CD14-positive monocyte (primary cell): Measurements from ENCODE around the gene TBL1XR1. TPM values are rescaled to one million over a fixed set of nuclear protein-coding genes. Genes with fewer than 3 reads are reported as not detected.

ENCODE experiments used
- DNase-seq, 3 donors: peaks; one replicate each; pipeline ENCODE4 v3.0.0-alpha.2; 2011 to 2022
- H2AFZ ChIP-seq: 2 replicates; pipeline ENCODE4 v1.6.0; 2012; ENCODE audit warnings: mild to moderate bottlenecking, low read depth, low read length, inconsistent platforms; ENCODE audit not compliant: insufficient read depth, poor library complexity, severe bottlenecking
- H3K27ac ChIP-seq, 2 donors: 1 replicate in 1 of 2; 2 replicates in 1 of 2; pipeline ENCODE4 v1.5.1; 2012 to 2013; ENCODE audit warnings: low read length in 2 of 2, control low read depth in 1 of 2, inconsistent platforms in 1 of 2, low read depth in 1 of 2, mild to moderate bottlenecking in 1 of 2
- H3K27me3 ChIP-seq, 2 donors: one replicate each; pipeline versions ENCODE4 v1.6.0 to v1.6.1; 2011 to 2013; ENCODE audit warnings: low read length in 2 of 2; ENCODE audit not compliant: control insufficient read depth in 2 of 2, insufficient read depth in 2 of 2
- H3K36me3 ChIP-seq, 2 donors: replicated peaks in 1 of 2; 1 replicate in 1 of 2; 2 replicates in 1 of 2; pipeline versions ENCODE4 v1.5.1 to v1.6.1; 2012 to 2013; ENCODE audit warnings: low read length in 2 of 2, control low read depth in 1 of 2, inconsistent platforms in 1 of 2, mild to moderate bottlenecking in 1 of 2; ENCODE audit not compliant: insufficient read depth in 2 of 2, control insufficient read depth in 1 of 2
- H3K4me1 ChIP-seq, 2 donors: 1 replicate in 1 of 2; 2 replicates in 1 of 2; pipeline versions ENCODE4 v1.5.1 to v1.6.1; 2012 to 2013; ENCODE audit warnings: low read length in 2 of 2, control low read depth in 1 of 2, inconsistent platforms in 1 of 2, mild to moderate bottlenecking in 1 of 2, moderate library complexity in 1 of 2; ENCODE audit not compliant: insufficient read depth in 2 of 2, control insufficient read depth in 1 of 2
- H3K4me2 ChIP-seq: replicated peaks from 2 replicates; pipeline ENCODE3; 2012; ENCODE audit warnings: low read length, moderate library complexity, mild to moderate bottlenecking; ENCODE audit not compliant: poor library complexity, severe bottlenecking; ENCODE audit errors: extremely low read depth
- H3K4me3 ChIP-seq, 3 experiments: fragments of 200-600 bp in 1 of 3; sonication (generic) in 1 of 3; replicated peaks in 1 of 3; 1 replicate in 2 of 3; 2 replicates in 1 of 3; pipeline ENCODE4 v1.5.1; 2011 to 2013; ENCODE audit warnings: low read length in 3 of 3, mild to moderate bottlenecking in 3 of 3, control low read depth in 2 of 3, low read depth in 2 of 3, inconsistent platforms in 1 of 3, moderate library complexity in 1 of 3
- H3K79me2 ChIP-seq: 2 replicates; pipeline ENCODE4 v1.6.0; 2012; ENCODE audit warnings: mild to moderate bottlenecking, control low read depth, inconsistent platforms, low read length, moderate library complexity; ENCODE audit not compliant: insufficient read depth
- H3K9ac ChIP-seq: 2 replicates; pipeline ENCODE4 v1.6.0; 2017; ENCODE audit warnings: low read length, mild to moderate bottlenecking; ENCODE audit not compliant: insufficient read depth, poor library complexity, severe bottlenecking
- H3K9me3 ChIP-seq, 2 donors: replicated peaks in 1 of 2; 1 replicate in 1 of 2; 2 replicates in 1 of 2; pipeline versions ENCODE4 v1.5.1 to v1.6.1; 2012 to 2013; ENCODE audit warnings: low read length in 2 of 2, control low read depth in 1 of 2; ENCODE audit not compliant: control insufficient read depth in 1 of 2, insufficient read depth in 1 of 2
- H4K20me1 ChIP-seq: 2 replicates; pipeline ENCODE4 v1.6.0; 2012; ENCODE audit warnings: mild to moderate bottlenecking, low read length, control low read depth, moderate library complexity; ENCODE audit not compliant: insufficient read depth
- H3K27ac Mint-ChIP-seq, 7 donors: one replicate each; pipeline ENCODE4 v1.8.0; 2020; ENCODE audit warnings: mild to moderate bottlenecking in 7 of 7, mixed read lengths in 7 of 7, moderate library complexity in 6 of 7, inconsistent platforms in 2 of 7
- H3K27me3 Mint-ChIP-seq, 3 donors: one replicate each; pipeline ENCODE4 v1.8.0; 2021 to 2022; ENCODE audit warnings: low read depth in 3 of 3, mild to moderate bottlenecking in 3 of 3, mixed read lengths in 3 of 3, moderate library complexity in 3 of 3, inconsistent platforms in 1 of 3
- H3K36me3 Mint-ChIP-seq, 2 donors: one replicate each; pipeline ENCODE4 v1.8.0; 2020; ENCODE audit warnings: mixed read lengths in 2 of 2, inconsistent platforms in 1 of 2, mild to moderate bottlenecking in 1 of 2
- H3K4me1 Mint-ChIP-seq: one replicate; pipeline ENCODE4 v1.8.0; 2020; ENCODE audit warnings: mild to moderate bottlenecking, mixed read lengths
- H3K4me3 Mint-ChIP-seq, 2 donors: one replicate each; pipeline ENCODE4 v1.8.0; 2020; ENCODE audit warnings: mild to moderate bottlenecking in 2 of 2, mixed read lengths in 2 of 2, moderate library complexity in 1 of 2
- H3K9me3 Mint-ChIP-seq, 7 donors: one replicate each; pipeline ENCODE4 v1.8.0; 2020 to 2022; ENCODE audit warnings: mixed read lengths in 7 of 7, mild to moderate bottlenecking in 6 of 7, moderate library complexity in 6 of 7, inconsistent platforms in 2 of 7
- CTCF ChIP-seq: fragments of 200-600 bp; IDR thresholded peaks from one replicate; pipeline ENCODE4 v1.8.0; 2022; ENCODE audit warnings: antibody characterized with exemption, mild to moderate bottlenecking
- WGBS: methylation state at CpG from one replicate; pipeline ENCODE4 v1.1.5; 2013; ENCODE audit warnings: missing lambda C conversion rate; ENCODE audit not compliant: insufficient coverage; 5-methylcytosine and 5-hydroxymethylcytosine counted together
- intact Hi-C, 2 donors: fragments of 100-400 bp; cut with micrococcal nuclease; formaldehyde crosslinking; loops; one replicate each; pipeline versions ENCODE4 v1.15.0 to v1.15.1; 2023
- polyA plus RNA-seq, 3 donors: library from polyadenylated mRNA; depleted of rRNA in 1 of 3; unstranded in 2 of 3; stranded (reverse) in 1 of 3; fragments of 300-500 nt in 2 of 3; fragments of >200 nt in 1 of 3; fragmentation: Illumina TruSeq in 2 of 3; gene quantifications; 1 replicate in 2 of 3; 2 replicates in 1 of 3; pipeline ENCODE4 v1.2.3, GENCODE V29; 2012 to 2021

Gene TBL1XR1
- polyA plus RNA-seq, 3 donors = 10.2 to 20.4 (median 18.3) TPM

GRCh38 chr3:176992565-176992964 is 204.7 kb downstream of the TBL1XR1 start:
- Mint-ChIP-seq H3K27me3 (peaks cover 0 to 2% (median 0%) of the 10 kb centered on the region in 3 donors), H3K9me3 (peaks cover 4 to 18% (median 8%) of the 10 kb centered on the region in 7 donors), H3K4me1 (no peaks in the 10 kb centered on the region), H3K4me3 (no peak overlapping the region), H3K36me3 (no peaks in the 10 kb centered on the region), H3K27ac (no peak overlapping the region)
- Histone ChIP-seq H4K20me1 (no peaks in the 10 kb centered on the region), H3K36me3 (no peaks in the 10 kb centered on the region), H3K4me3 (no peak overlapping the region), H3K9ac (no peak overlapping the region), H3K27ac (no peak overlapping the region), H3K27me3 (no peaks in the 10 kb centered on the region), H3K9me3 (peaks cover 0 to 6% of the 10 kb centered on the region in 2 donors), H3K4me2 (no peak overlapping the region), H2AFZ (no peak overlapping the region), H3K79me2 (no peaks in the 10 kb centered on the region), H3K4me1 (no peaks in the 10 kb centered on the region)
- TF ChIP-seq CTCF = no peak
- intact Hi-C loops = no loop called here
- 100% methylated on average over 8 of the region's 11 CpGs for WGBS
- no peak for DNase-seq

- Histone ChIP-seq H3K27ac (no peak overlapping the region), H3K9ac (no peak overlapping the region), H3K4me3 (no peak overlapping the region), H3K79me2 (no peaks in the 10 kb centered on the region), H4K20me1 (no peaks in the 10 kb centered on the region), H3K4me1 (no peaks in the 10 kb centered on the region), H3K4me2 (no peak overlapping the region), H3K36me3 (no peaks in the 10 kb centered on the region), H3K27me3 (no peaks in the 10 kb centered on the region), H2AFZ (no peak overlapping the region), H3K9me3 (peaks cover 0 to 6% of the 10 kb centered on the region in 2 donors)
- H3K27ac Mint-ChIP-seq = no peak overlapping the region
- intact Hi-C loops = no loop called here
- no peak for DNase-seq
- no peaks in the 10 kb centered on the region for H3K4me1 Mint-ChIP-seq
- peaks cover 4 to 21% (median 8%) of the 10 kb centered on the region in 7 donors for H3K9me3 Mint-ChIP-seq
- WGBS = 100% methylated on average over 2 of the region's 3 CpGs
- no peaks in the 10 kb centered on the region for H3K27me3 Mint-ChIP-seq
- H3K36me3 Mint-ChIP-seq = no peaks in the 10 kb centered on the region
- no peak overlapping the region for H3K4me3 Mint-ChIP-seq
- no peak for TF ChIP-seq CTCF
Measured at GRCh38 chr3:176988795-176989194, 208.5 kb downstream of the TBL1XR1 start.
